IPS-NIHi11 (cell line): ENCODE results near the gene PRSS58.

ENCODE experiments used
- DNase-seq: peaks from one replicate; pipeline ENCODE4 v3.0.0; 2012; ENCODE audit warnings: mixed read lengths, low spot score

The PRSS58 gene, protein sequence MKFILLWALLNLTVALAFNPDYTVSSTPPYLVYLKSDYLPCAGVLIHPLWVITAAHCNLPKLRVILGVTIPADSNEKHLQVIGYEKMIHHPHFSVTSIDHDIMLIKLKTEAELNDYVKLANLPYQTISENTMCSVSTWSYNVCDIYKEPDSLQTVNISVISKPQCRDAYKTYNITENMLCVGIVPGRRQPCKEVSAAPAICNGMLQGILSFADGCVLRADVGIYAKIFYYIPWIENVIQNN

DNA sequence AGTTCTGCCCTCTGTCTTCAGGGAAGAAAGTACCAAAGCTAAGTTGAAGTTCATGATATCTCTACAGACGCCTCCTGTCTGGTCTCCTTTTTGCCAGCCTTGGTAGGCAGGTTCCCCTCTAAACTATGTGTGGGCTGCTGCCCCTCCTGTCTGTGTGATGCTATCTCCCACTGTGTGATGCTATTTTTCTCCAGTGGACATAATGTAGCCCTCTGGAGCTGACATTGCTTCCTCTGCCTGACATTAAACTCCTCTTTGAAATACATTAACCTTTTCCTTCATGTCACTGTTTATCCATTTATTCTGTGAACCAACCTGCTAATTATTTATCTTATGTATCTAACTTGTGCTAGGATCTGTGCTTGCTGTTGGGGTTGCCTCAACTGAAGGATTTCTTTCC is at the start of gene PRSS58:
Gene PRSS58, minus strand, starts transcription at position 101 of the 400 bp plus-strand sequence. CDS start 351 bp downstream, outside the sequence.
- no peak for DNase-seq

- DNase-seq = no peak
Measured at GRCh38 chr7:142307246-142307900, 49.5 kb upstream of the PRSS58 start.

DNA sequence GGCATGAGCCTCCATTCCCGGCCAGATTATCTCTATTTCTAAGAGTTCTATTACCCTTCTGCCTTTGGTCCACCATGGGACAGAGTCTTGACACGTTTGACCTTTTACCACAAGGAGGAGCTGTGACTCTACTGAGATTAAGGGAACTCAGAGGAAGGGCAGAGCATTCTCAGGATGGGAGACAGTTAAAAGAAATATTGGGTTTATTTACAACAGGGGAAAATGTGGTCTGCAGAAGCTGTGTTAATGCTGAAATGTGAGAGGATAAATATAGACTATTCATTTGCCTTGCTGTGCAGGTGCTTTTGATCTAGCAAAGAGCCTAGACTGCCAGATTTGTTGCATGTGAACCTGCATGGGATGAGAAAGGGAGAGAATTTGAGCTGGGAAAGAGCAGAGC is 45.8 kb upstream of the PRSS58 start:
- DNase-seq = peak; percentile 52

DNA sequence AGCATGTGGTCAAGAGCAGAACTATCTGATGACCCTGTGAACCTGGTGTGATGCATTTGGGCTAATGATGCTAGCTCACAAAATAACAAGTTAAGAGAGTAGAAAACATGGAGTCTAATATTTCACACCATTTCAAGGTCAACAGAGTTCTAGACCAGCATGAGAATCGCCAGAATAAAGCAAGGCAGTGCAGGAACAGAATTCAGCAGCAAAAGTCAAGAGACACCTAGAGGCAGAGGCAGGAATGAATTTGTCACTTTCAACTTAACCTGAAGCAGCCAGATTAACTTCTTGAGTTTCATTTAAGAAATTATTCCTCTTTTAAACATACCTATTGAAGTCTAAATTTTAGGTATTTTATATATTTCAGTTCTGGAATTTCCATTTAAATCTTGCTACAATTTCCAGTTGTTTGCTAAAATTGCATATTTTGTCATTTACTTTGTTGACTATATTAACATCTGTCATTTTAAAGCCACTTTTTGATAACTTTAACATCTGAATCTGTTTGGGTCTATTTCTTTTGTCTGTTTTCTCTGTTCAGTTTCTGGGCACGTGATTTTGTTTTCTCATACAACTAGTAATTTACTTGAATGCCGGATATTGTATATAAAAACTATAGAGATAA is 44.2 kb upstream of the PRSS58 start:
- DNase-seq = peak; percentile 39

GRCh38 chr7:142301299-142301698 is 43.4 kb upstream of the PRSS58 start:
- DNase-seq = no peak

GRCh38 chr7:142300689-142301088 is 42.8 kb upstream of the PRSS58 start:
- peak; percentile 70 for DNase-seq

DNA sequence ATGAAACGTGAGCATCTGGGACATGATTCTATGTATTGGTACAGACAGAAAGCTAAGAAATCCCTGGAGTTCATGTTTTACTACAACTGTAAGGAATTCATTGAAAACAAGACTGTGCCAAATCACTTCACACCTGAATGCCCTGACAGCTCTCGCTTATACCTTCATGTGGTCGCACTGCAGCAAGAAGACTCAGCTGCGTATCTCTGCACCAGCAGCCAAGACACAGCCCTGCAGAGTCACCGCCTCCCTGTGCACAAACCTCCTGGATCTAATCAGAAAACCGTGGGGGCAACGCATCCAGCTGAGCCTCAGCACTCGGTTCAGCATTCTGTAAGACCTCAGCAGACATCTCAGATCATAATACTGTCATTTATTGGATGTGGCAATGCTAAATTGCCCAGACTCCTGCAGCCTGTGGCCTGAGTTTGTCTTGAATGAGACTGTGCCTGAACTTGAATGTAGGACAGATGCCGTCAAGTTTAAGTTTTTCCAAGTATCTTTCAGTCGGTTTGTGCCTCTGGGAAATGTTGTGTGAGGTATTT is 41.5 kb upstream of the PRSS58 start:
- DNase-seq = no peak

DNA sequence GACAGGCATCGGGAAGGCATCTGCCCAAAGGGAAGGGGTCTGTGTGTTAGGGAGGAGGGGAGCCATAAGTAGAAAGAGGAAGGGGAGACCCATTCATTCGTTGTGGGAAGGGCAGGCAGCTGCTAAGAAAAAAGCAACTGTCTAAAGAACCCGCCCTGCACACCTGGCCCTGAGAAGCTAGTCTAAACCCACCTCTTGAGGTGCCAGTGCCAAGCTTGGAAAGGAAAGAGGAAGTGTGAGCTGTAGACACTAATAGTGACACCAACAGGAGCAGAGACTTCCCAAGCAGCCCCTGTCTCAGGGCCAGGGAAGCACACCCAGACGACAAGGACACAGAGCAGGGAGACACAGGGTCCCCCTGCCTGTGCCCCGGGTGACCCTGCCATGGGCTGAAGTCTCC is 40.8 kb upstream of the PRSS58 start:
- DNase-seq = no peak

- DNase-seq = peak; percentile 63
Measured at GRCh38 chr7:142298009-142298408, 40.2 kb upstream of the PRSS58 start.

- no peak for DNase-seq
Measured at GRCh38 chr7:142280263-142280662, 22.4 kb upstream of the PRSS58 start.

- DNase-seq = no peak
Measured at GRCh38 chr7:142279601-142280000, 21.7 kb upstream of the PRSS58 start.

DNA sequence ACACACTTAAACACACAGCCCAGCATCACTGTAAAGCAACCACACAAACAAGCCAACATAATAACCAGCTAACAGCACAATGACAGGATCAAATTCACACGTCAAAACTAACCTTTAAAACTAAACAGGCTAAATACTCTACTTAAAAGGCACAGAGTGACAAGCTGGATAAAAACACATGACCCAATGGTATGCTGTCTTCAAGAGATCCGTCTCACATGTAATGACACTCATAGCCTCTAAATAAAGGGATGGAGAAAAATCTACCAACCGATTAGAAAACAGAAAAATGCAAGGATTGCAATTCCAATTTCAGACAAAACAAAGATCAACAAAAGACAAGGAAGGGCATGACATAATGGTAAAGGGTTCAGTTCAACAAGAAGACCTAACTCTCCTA is 17.2 kb upstream of the PRSS58 start:
- no peak for DNase-seq

DNA sequence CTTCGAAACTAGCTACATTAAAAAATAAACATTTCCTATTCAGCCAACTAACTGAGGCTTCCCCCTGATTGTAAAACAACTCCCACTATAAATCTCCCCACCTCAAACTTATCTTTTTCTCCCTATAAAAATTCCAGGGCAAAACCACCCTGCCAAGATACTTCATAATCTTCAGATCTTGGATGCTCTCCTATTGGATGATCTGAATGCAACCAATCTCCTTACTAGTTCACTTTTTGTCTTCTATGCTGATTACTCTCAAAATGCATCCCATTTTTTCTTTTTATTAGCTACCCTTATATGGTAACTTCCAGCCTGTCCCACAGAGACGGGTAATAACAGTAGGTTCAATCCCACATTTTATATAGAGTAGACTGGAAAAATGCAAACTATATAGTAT is 15.0 kb upstream of the PRSS58 start:
- DNase-seq = no peak

DNA sequence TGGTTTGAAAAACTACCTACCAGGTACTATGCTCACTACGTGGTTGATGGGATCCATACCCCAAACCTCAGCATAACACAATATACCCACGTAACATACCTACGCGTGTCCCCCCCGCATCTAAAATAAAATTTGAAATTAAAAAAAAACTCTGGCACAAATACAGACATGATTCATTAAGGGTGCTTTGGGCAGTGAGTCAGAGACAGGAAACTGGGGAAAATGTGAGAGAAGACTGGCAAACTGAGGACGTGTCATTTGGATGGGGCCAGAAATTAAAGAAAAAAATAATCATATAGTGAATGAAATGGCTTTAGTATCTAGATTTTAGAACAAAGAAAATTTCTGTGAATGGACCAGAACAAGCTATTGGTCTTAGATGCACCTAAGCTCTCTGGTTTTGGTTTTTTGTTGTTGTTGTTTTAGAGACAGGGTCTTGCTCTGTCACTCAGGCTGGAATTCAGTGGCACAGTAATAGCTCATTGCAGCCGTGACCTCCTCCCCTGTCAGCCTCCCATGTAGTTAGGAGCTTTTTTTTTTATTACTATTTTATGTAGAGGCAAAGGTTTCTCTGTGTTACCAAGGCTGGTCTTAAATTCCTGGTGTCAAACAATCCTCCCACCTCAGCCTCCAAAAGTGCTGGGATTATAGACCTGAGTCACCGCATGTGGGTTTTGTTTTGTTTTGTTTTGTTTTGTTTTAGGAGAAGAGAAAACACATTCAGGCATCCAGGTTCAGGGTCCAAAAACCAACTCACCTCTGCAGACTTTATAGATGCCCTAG is 5.9 kb upstream of the PRSS58 start:
- DNase-seq = no peak

- no peak for DNase-seq
Measured at GRCh38 chr7:142250705-142251104, 7.2 kb downstream of the PRSS58 start.

DNA sequence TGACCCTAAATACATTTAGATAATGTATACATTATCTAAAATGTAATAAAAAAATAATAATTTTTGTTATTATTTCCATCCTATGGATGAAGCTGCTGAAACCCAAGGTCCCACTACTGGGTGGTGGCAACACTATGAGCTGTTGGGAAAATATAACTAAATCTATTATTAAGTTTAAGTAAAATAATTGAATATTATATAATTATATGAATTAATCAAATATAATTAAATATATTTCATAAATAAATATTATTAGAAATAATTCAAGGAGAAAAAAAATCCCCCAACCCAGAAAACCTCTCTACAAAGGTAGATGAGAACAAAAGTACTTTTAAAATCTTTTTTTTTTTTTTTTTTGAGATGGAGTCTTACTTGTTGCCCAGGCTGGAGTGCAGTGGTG is 7.9 kb downstream of the PRSS58 start:
- DNase-seq = no peak

DNA sequence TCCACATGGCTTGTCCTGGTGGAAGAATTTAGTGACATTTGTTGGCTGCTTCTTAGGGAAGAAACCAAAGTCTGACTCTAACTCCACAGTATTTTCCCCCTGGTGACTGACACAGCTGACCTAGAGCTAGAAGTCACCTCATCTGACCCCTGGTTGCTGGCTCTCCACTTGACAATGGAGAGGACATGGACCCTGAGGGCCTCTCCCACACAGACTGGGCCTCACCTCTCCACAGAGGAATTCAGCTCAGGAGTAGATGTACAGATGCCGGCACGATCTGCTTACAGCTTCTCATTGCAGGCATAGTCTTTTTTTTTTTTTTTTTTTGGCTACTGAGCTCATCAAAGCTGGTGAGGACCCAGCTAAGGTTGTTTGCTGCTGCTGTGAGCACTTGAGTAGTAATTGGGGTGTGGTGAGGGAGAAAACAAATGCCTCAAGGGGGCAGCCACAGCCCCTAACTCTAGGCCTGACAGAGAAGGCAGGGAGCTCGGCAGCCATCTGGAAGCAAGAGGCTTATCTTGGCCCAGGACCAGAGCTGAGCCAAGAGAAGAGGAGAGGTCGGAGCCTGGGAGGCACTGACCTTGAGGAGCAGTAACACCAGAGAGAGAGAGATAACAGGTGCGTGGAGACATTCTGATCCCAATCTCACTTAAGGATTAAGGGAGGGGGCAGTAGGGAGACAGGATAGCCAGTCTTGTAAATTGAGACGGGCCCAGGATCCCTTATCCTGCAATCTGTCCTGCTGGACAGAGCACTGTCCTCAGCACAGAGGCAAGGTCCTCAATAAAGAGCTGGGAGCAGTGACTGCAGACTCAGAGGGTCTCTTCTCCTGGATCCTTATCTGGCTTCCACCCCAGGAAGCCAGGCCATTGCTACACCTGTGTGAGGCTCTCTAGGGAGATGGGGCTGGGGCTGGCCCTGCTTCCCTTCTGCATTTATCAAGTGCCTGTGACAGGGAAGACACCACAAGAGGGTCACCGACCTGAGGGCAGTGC is 9.4 kb downstream of the PRSS58 start:
- DNase-seq = peak; percentile 28

DNA sequence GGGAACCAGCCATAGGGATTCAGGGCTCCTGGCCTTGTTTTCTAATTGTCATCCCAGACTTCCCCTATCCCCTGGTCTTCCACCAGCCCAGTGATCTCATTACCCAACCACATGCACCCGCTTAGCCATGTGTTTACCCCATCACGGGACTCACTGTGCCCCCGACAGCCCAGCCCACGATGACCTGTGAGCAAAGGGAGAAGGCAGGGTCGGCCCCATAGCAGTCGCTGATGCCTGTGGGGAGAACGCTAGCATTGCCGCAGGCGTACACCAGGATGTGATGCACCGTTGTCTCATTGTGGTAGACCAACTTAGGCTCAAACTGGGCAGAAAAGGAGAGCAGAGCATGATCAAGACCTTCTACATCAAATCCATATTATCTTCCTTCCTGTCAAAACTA is 14.0 kb downstream of the PRSS58 start:
- no peak for DNase-seq

DNA sequence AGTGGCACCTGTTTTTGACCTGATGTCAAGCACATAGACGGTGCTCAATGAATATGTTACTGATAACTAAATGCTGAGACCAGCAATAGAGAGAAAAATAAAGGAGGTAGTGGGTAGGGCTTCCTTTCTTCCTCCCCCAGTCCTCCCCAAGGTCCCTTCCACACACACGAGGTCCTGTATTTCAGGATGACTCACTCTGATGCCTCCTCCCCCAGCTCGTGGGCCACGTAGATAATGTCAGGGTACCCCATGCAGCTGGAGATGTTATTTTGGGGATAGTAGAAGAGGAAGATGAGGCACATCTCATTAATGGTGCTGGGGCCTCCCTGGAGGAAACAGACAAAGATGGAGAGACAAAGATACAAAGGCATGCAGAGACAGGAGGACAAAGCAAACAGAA is 17.3 kb downstream of the PRSS58 start:
- DNase-seq = no peak

DNA sequence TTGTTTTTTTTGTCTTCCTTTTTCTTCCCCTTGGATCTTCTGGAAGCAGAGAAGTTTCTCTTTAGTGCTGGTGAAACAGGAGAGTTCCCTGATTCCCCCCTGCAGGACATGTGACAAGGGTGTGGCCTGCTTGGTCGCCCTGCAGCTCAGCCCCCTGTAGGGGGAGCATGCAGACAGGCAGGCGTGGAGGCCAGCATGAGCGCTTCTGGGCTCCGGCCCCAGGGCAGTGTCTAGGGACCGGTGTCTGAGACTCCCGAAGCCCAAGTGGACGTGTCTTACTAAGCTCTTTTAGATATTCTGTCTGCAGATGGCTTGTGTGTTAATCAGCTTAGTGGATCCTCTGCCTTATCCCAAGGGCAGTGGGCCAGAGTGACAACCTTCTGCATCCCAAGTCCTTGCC is 26.1 kb downstream of the PRSS58 start:
- peak; percentile 83 for DNase-seq

DNA sequence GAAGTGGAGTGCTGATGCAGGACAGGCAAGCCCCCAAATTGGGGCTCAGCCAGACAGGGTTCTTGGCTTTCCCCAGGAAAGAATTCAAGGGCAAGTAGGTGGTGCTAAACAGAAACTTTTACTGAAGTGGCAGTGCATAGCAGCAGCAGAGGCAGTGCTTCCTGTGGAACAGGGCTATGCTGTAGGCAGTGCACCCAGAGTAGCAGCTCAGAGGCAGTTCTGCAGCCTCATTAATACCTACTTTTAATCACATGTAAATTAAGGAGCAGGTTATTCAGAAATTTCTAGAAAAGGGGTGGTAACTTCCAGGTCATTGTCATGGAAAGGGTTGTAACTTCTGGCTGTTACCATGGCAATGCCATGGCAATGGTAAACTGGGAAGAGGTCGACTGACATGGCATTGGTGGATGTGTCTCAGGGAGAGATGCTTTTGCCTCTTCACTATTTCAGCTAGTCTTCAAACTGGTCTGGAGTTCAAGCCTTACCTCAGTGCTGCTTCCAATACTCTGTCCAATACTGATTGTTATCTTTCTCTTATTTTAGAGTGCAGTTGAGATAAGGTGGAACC is 29.2 kb downstream of the PRSS58 start:
- DNase-seq = no peak
